ENCODE results near the gene LRRC47. TPM values are rescaled to one million over a fixed set of nuclear protein-coding genes. Genes with fewer than 3 reads are reported as not detected.

Gene LRRC47
- total and polyA plus RNA-seq, 2 of the 8 experiments (the other 6 are each of a cell fraction or from before 2014, with no cell fraction given) = 38.3 to 82.4 TPM

DNA sequence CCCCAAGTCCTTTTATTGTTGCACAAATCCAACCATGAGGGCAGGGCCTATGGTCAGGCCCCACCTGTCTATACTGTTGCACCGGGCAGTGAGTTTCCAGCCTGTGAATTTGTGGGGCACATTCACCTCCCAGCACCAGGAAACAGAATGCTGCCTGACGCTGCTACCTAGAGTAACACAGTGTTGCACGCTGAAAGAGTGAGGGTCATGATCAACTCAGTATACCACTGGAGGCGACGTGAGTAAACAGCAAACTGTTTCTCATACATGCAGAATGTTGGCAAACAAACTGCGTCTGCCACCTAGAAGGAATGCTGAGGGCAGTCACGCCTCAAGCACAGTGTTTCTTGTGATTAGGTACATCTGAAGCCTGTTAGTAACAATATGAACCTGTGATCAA is 13.4 kb upstream of the LRRC47 start (continued):
- TF ChIP-seq RNF2 (IDR thresholded peaks at IDR 0.05; ENCODE audit: borderline replicate concordance, low read depth, low read length, missing control alignments, poor library complexity, severe bottlenecking) (no peak), CBX5 (IDR thresholded peaks at IDR 0.05; ENCODE audit: low read depth, low read length) (no peak), FOSL1 (IDR thresholded peaks at IDR 0.05; ENCODE audit: insufficient read depth, low read depth, low read length) (no peak), RAD21 (IDR thresholded peaks at IDR 0.05 in 1 of 2, conservative IDR thresholded peaks at IDR 0.05 in 1 of 2; ENCODE audit: low read depth in 2 of 2, low read length in 2 of 2) (no peak)

All from H1 (cell line).